ENCODE data around the gene COQ2. TPM values are rescaled to one million over a fixed set of nuclear protein-coding genes. Genes with fewer than 3 reads are reported as not detected.

COQ2 gene
- total RNA-seq, 1 experiment from 2014 or later, result 19.8 TPM

DNA sequence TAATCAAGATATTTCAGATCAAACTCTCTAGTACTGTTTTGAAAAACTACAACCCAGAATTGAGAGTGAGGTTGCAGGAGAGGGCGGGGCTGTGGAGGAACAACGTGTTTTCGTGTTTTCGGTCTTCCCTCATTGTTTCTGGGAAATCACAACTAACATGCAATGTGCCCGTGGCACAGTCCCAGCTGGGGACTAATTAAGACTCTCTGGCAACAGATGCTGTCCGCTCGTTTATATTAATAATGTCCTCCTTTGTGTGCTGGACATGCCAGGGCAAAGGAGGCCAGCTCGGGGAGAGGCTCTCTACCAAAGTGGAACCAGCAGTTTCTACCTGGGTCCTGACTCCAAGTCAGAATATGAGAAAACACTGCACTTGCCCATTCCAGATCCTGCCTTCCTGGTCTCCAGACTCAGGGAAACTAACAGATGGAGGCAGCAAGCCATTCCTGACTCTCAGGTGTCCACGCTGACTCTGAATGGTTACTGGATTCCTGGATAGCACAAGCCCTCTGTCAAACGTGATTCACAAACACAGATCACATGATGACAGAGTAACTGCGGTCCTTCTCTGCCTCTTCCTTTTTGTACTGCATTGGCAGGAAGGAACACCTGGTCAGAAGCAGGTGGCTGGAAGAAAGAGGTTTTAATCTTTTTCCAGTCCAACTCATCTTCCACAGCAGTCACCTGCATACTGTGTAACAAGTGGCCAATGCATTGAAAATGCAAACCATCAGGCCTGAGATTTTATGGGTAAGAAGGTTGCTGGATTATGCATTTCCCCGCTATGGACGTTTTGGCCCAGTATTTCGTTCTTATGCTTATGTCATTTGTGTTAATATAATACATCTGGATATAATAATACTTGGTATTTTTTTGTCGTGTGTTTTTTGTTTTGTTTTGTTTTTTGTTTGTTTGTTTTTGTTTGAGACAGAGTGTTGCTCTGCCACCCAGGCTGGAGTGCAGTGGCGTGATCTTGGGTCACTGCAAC lies 65.0 kb downstream of the COQ2 start:
- Histone ChIP-seq H3K56ac (ENCODE audit: insufficient read length, low read depth, low read length) (no peak overlapping the region), H2BK20ac (ENCODE audit: low read depth, low read length, poor library complexity, severe bottlenecking) (no peak overlapping the region), H3T11ph (ENCODE audit: low read length) (no peak overlapping the region), H3K14ac (ENCODE audit: insufficient read depth, low read length) (no peak overlapping the region), H2BK12ac (ENCODE audit: insufficient read length, low read depth, low read length) (no peak overlapping the region), H3K23me2 (ENCODE audit: insufficient read length, low read depth, low read length, poor library complexity, severe bottlenecking) (no peaks in the 10 kb centered on the region), H3K27ac (ENCODE audit: insufficient read length, low read depth, low read length) (no peak overlapping the region), H3K9ac (ENCODE audit: extremely low read depth, insufficient read length, low read length) (no peak overlapping the region), H3K18ac (ENCODE audit: insufficient read length, low read depth, low read length) (no peak overlapping the region), H3K4me2 (ENCODE audit: insufficient read depth, insufficient read length, low read length) (no peak overlapping the region), H2BK120ac (ENCODE audit: low read depth, low read length, poor library complexity, severe bottlenecking) (no peak overlapping the region), H3K23ac (ENCODE audit: insufficient read length, low read depth, low read length) (no peak overlapping the region), H3K4me1 (ENCODE audit: insufficient read depth, low read length) (no peaks in the 10 kb centered on the region), H2AK5ac (ENCODE audit: insufficient read length, low read length) (no peak overlapping the region), H4K91ac (ENCODE audit: insufficient read length, low read depth, low read length) (no peak overlapping the region), H4K20me1 (ENCODE audit: control insufficient read depth, insufficient read depth, insufficient read length) (no peaks in the 10 kb centered on the region), H4K5ac (ENCODE audit: insufficient read length, low read depth, low read length) (no peak overlapping the region), H3K4ac (ENCODE audit: low read depth, low read length) (no peak overlapping the region), H2BK5ac (ENCODE audit: insufficient read length, low read length) (no peak overlapping the region), H3K79me2 (ENCODE audit: insufficient read depth, low read length) (no peaks in the 10 kb centered on the region), H2BK15ac (ENCODE audit: low read depth, low read length) (no peak overlapping the region), H4K8ac (replicated peaks; ENCODE audit: insufficient read length, low read depth, low read length) (no peak overlapping the region), H2AFZ (ENCODE audit: low read length) (no peak overlapping the region), H3K79me1 (ENCODE audit: insufficient read depth, low read depth, low read length, poor library complexity, severe bottlenecking) (no peaks in the 10 kb centered on the region), H3K27me3 (ENCODE audit: insufficient read depth, low read length) (no peaks in the 10 kb centered on the region), H3K9me3 (ENCODE audit: control insufficient read depth, low read depth, low read length) (no peaks in the 10 kb centered on the region)
- TF ChIP-seq, protein P1, sequence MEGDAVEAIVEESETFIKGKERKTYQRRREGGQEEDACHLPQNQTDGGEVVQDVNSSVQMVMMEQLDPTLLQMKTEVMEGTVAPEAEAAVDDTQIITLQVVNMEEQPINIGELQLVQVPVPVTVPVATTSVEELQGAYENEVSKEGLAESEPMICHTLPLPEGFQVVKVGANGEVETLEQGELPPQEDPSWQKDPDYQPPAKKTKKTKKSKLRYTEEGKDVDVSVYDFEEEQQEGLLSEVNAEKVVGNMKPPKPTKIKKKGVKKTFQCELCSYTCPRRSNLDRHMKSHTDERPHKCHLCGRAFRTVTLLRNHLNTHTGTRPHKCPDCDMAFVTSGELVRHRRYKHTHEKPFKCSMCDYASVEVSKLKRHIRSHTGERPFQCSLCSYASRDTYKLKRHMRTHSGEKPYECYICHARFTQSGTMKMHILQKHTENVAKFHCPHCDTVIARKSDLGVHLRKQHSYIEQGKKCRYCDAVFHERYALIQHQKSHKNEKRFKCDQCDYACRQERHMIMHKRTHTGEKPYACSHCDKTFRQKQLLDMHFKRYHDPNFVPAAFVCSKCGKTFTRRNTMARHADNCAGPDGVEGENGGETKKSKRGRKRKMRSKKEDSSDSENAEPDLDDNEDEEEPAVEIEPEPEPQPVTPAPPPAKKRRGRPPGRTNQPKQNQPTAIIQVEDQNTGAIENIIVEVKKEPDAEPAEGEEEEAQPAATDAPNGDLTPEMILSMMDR (conservative IDR thresholded peaks at IDR 0.05), result no peak
- no peak overlapping the region for H3K27ac Mint-ChIP-seq
- no peaks in the 10 kb centered on the region; a peak in 1 of 7 replicates for H3K36me3 Mint-ChIP-seq (ENCODE audit: insufficient read depth in 1 of 3, low read depth in 3 of 3)
- no peak for DNase-seq
- H3K4me1 Mint-ChIP-seq, result peaks cover 3 to 10% of the 10 kb centered on the region in 2 experiments; a peak in 3 of 4 replicates
- no CpG with 5 or more reads among the region's 16 CpGs for WGBS (ENCODE audit: extremely low coverage, insufficient read length, low lambda C conversion rate)
- H3K27me3 Mint-ChIP-seq (ENCODE audit: low read depth), result peaks cover 4% of the 10 kb centered on the region
- peaks cover 4 to 5% of the 10 kb centered on the region in 2 experiments; a peak in 1 of 5 replicates for H3K9me3 Mint-ChIP-seq
- H3K4me3 Mint-ChIP-seq, result no peak overlapping the region

Measured in H9 (cell line).